H9 (cell line): ENCODE data around the gene PDE7B. TPM values are rescaled to one million over a fixed set of nuclear protein-coding genes. Genes with fewer than 3 reads are reported as not detected.

Experiments used
- DNase-seq: peaks from one replicate; pipeline ENCODE4 v3.0.0-alpha.2; 2017
- H2AFZ ChIP-seq: one replicate; pipeline ENCODE4 v1.6.1; 2013; ENCODE audit warnings: mild to moderate bottlenecking, low read length, control low read depth, moderate library complexity
- H2AK5ac ChIP-seq: 2 replicates; pipeline ENCODE4 v1.6.1; 2013; ENCODE audit warnings: low read length, control low read depth, mixed read lengths; ENCODE audit not compliant: insufficient read length
- H2BK120ac ChIP-seq: one replicate; pipeline ENCODE4 v1.6.1; 2013; ENCODE audit warnings: low read depth, mild to moderate bottlenecking, low read length, control low read depth, inconsistent platforms; ENCODE audit not compliant: poor library complexity, severe bottlenecking
- H2BK12ac ChIP-seq: 2 replicates; pipeline ENCODE4 v1.6.1; 2013; ENCODE audit warnings: low read length, control low read depth, mixed read lengths, low read depth; ENCODE audit not compliant: insufficient read length
- H2BK15ac ChIP-seq: 2 replicates; pipeline ENCODE4 v1.6.1; 2013; ENCODE audit warnings: low read depth, low read length, control low read depth
- H2BK20ac ChIP-seq: one replicate; pipeline ENCODE4 v1.6.1; 2013; ENCODE audit warnings: low read depth, mild to moderate bottlenecking, low read length, control low read depth, inconsistent platforms; ENCODE audit not compliant: poor library complexity, severe bottlenecking
- H2BK5ac ChIP-seq: 2 replicates; pipeline ENCODE4 v1.6.1; 2013; ENCODE audit warnings: low read length, control low read depth, mixed read lengths; ENCODE audit not compliant: insufficient read length
- H3K14ac ChIP-seq: 2 replicates; pipeline ENCODE4 v1.6.1; 2013; ENCODE audit warnings: low read length, control low read depth; ENCODE audit not compliant: insufficient read depth
- H3K18ac ChIP-seq: 2 replicates; pipeline ENCODE4 v1.6.1; 2013; ENCODE audit warnings: low read depth, mild to moderate bottlenecking, mixed read lengths, low read length, control low read depth; ENCODE audit not compliant: insufficient read length
- H3K23ac ChIP-seq: 2 replicates; pipeline ENCODE4 v1.6.1; 2013; ENCODE audit warnings: low read length, control low read depth, mixed read lengths, low read depth; ENCODE audit not compliant: insufficient read length
- H3K23me2 ChIP-seq: 2 replicates; pipeline ENCODE4 v1.6.1; 2013; ENCODE audit warnings: low read depth, mild to moderate bottlenecking, mixed read lengths, low read length, control low read depth; ENCODE audit not compliant: insufficient read length, poor library complexity, severe bottlenecking
- H3K27ac ChIP-seq: 2 replicates; pipeline ENCODE4 v1.5.1; 2013; ENCODE audit warnings: low read length, control low read depth, mixed read lengths, low read depth; ENCODE audit not compliant: insufficient read length
- H3K27me3 ChIP-seq: 2 replicates; pipeline ENCODE4 v1.6.1; 2013; ENCODE audit warnings: low read length, control low read depth, inconsistent platforms; ENCODE audit not compliant: insufficient read depth
- H3K4ac ChIP-seq: 2 replicates; pipeline ENCODE4 v1.6.1; 2013; ENCODE audit warnings: low read depth, mild to moderate bottlenecking, control low read depth, inconsistent platforms, low read length, moderate library complexity
- H3K4me1 ChIP-seq: 2 replicates; pipeline ENCODE4 v1.6.1; 2013; ENCODE audit warnings: low read length, control low read depth, inconsistent platforms; ENCODE audit not compliant: insufficient read depth
- H3K4me2 ChIP-seq: 2 replicates; pipeline ENCODE4 v1.6.1; 2013; ENCODE audit warnings: low read length, control low read depth, mixed read lengths; ENCODE audit not compliant: insufficient read length, insufficient read depth
- H3K56ac ChIP-seq: 2 replicates; pipeline ENCODE4 v1.6.1; 2013; ENCODE audit warnings: low read depth, mild to moderate bottlenecking, mixed read lengths, low read length, control low read depth; ENCODE audit not compliant: insufficient read length
- H3K79me1 ChIP-seq: 2 replicates; pipeline ENCODE4 v1.6.1; 2013; ENCODE audit warnings: low read depth, mild to moderate bottlenecking, moderate library complexity, low read length, control low read depth, inconsistent platforms; ENCODE audit not compliant: insufficient read depth, poor library complexity, severe bottlenecking
- H3K79me2 ChIP-seq: 2 replicates; pipeline ENCODE4 v1.6.1; 2013; ENCODE audit warnings: low read length, control low read depth, inconsistent platforms; ENCODE audit not compliant: insufficient read depth
- H3K9ac ChIP-seq: 2 replicates; pipeline ENCODE4 v1.6.1; 2013; ENCODE audit warnings: low read length, control low read depth, mixed read lengths; ENCODE audit not compliant: insufficient read length; ENCODE audit errors: extremely low read depth
- H3K9me3 ChIP-seq: one replicate; pipeline ENCODE4 v1.6.1; 2013; ENCODE audit warnings: low read depth, low read length, inconsistent platforms; ENCODE audit not compliant: control insufficient read depth
- H3T11ph ChIP-seq: one replicate; pipeline ENCODE4 v1.6.1; 2013; ENCODE audit warnings: mild to moderate bottlenecking, low read length, control low read depth, inconsistent platforms
- H4K20me1 ChIP-seq: one replicate; pipeline ENCODE4 v1.6.1; 2013; ENCODE audit not compliant: control insufficient read depth, insufficient read length, insufficient read depth
- H4K5ac ChIP-seq: 2 replicates; pipeline ENCODE4 v1.6.1; 2013; ENCODE audit warnings: low read depth, mild to moderate bottlenecking, mixed read lengths, low read length, control low read depth; ENCODE audit not compliant: insufficient read length
- H4K8ac ChIP-seq: replicated peaks from 2 replicates; pipeline ENCODE4 v1.6.1; 2013; ENCODE audit warnings: low read length, control low read depth, mixed read lengths, low read depth; ENCODE audit not compliant: insufficient read length
- H4K91ac ChIP-seq: 2 replicates; pipeline ENCODE4 v1.6.1; 2013; ENCODE audit warnings: low read depth, mild to moderate bottlenecking, moderate library complexity, mixed read lengths, low read length, control low read depth; ENCODE audit not compliant: insufficient read length
- H3K27ac Mint-ChIP-seq, 3 experiments: 2 replicates in 2 of 3; 3 replicates in 1 of 3; pipeline ENCODE4 v1.8.0; 2020 to 2021; ENCODE audit warnings: mixed read lengths in 3 of 3, mild to moderate bottlenecking in 1 of 3, moderate library complexity in 1 of 3
- H3K27me3 Mint-ChIP-seq: 2 replicates; pipeline ENCODE4 v1.8.0; 2021; ENCODE audit warnings: low read depth, mild to moderate bottlenecking, moderate library complexity, mixed read lengths
- H3K36me3 Mint-ChIP-seq, 3 experiments: 2 replicates in 2 of 3; 3 replicates in 1 of 3; pipeline ENCODE4 v1.8.0; 2020 to 2021; ENCODE audit warnings: low read depth in 3 of 3, mixed read lengths in 3 of 3; ENCODE audit not compliant: insufficient read depth in 1 of 3
- H3K4me1 Mint-ChIP-seq, 2 experiments: 2 replicates each; pipeline ENCODE4 v1.8.0; 2020; ENCODE audit warnings: mixed read lengths in 2 of 2
- H3K4me3 Mint-ChIP-seq, 2 experiments: 2 replicates in 1 of 2; 3 replicates in 1 of 2; pipeline ENCODE4 v1.8.0; 2020 to 2021; ENCODE audit warnings: mild to moderate bottlenecking in 2 of 2, mixed read lengths in 2 of 2, moderate library complexity in 1 of 2
- H3K9me3 Mint-ChIP-seq, 2 experiments: 2 replicates in 1 of 2; 3 replicates in 1 of 2; pipeline ENCODE4 v1.8.0; 2020; ENCODE audit warnings: mild to moderate bottlenecking in 2 of 2, mixed read lengths in 2 of 2, moderate library complexity in 1 of 2
- CTCF ChIP-seq: fragments of 200-600 bp; sonication (generic); conservative IDR thresholded peaks from 3 replicates; pipeline ENCODE4 v1.8.0; 2021; ENCODE audit warnings: antibody characterized with exemption, mild to moderate bottlenecking
- WGBS: extraction: QIAGEN DNeasy Blood & Tissue Kit; methylation state at CpG from one replicate; pipeline ENCODE4 v1.1.7; 2013; ENCODE audit warnings: missing lambda C conversion rate, low lambda C conversion rate, mixed read lengths; ENCODE audit not compliant: insufficient read length; ENCODE audit errors: extremely low coverage; 5-methylcytosine and 5-hydroxymethylcytosine counted together
- total RNA-seq: library from RNA; stranded (reverse); gene quantifications from 2 replicates; pipeline ENCODE4 v1.2.1, GENCODE V29; 2021

The PDE7B gene
- total RNA-seq, 1 experiment from 2014 or later: not detected

- no peak overlapping the region for H4K5ac ChIP-seq
- no peak overlapping the region for H2BK120ac ChIP-seq
- no peak overlapping the region for H2AFZ ChIP-seq
- no peak overlapping the region for H4K91ac ChIP-seq
- DNase-seq: no peak
- no CpG with 5 or more reads among the region's 2 CpGs for WGBS
- H4K8ac ChIP-seq: no peak overlapping the region
- no peaks in the 10 kb centered on the region; a peak in 2 of 4 replicates for H3K4me1 Mint-ChIP-seq
- H3K4me3 Mint-ChIP-seq: no peak overlapping the region
- no peaks in the 10 kb centered on the region for H3K9me3 Mint-ChIP-seq
- no peak overlapping the region for H3K27ac Mint-ChIP-seq
- H3K36me3 Mint-ChIP-seq: no peaks in the 10 kb centered on the region
- no peak overlapping the region for H3K18ac ChIP-seq
- no peak overlapping the region for H3K4me2 ChIP-seq
- no peak overlapping the region for H2BK12ac ChIP-seq
- no peak overlapping the region for H3K27ac ChIP-seq
- H3K9me3 ChIP-seq: no peaks in the 10 kb centered on the region
- H3K4me1 ChIP-seq: no peaks in the 10 kb centered on the region
- no peak overlapping the region for H3K14ac ChIP-seq
- no peak for TF ChIP-seq CTCF
- H3K56ac ChIP-seq: no peak overlapping the region
- H3K4ac ChIP-seq: no peak overlapping the region
- H3K23ac ChIP-seq: no peak overlapping the region
- H3K79me2 ChIP-seq: no peaks in the 10 kb centered on the region
- no peaks in the 10 kb centered on the region for H3K23me2 ChIP-seq
- H3K79me1 ChIP-seq: no peaks in the 10 kb centered on the region
- H2BK20ac ChIP-seq: no peak overlapping the region
- no peak overlapping the region for H2BK15ac ChIP-seq
- no peaks in the 10 kb centered on the region for H4K20me1 ChIP-seq
- H3K27me3 Mint-ChIP-seq: peaks cover 2% of the 10 kb centered on the region; the same call in 1 of the 2 replicates
- no peak overlapping the region for H3K9ac ChIP-seq
- no peak overlapping the region for H2AK5ac ChIP-seq
- no peak overlapping the region for H2BK5ac ChIP-seq
- H3T11ph ChIP-seq: no peak overlapping the region
- H3K27me3 ChIP-seq: no peaks in the 10 kb centered on the region
These were observed 53.2 kb downstream of the PDE7B start for GRCh38 chr6:135904666-135905065.
